Chondrocyte (in vitro differentiated cells): Measurements from ENCODE around the gene ZHX3. TPM values are rescaled to one million over a fixed set of nuclear protein-coding genes. Genes with fewer than 3 reads are reported as not detected.

Experiments
- DNase-seq: peaks from one replicate; pipeline ENCODE4 v3.0.0; 2021; ENCODE audit warnings: mixed read lengths, low spot score
- H3K27ac Mint-ChIP-seq: one replicate; pipeline ENCODE4 v1.8.0; 2021; ENCODE audit warnings: mild to moderate bottlenecking, moderate library complexity, mixed read lengths; ENCODE audit not compliant: unreplicated experiment
- H3K27me3 Mint-ChIP-seq: 2 replicates; pipeline ENCODE4 v1.8.0; 2021; ENCODE audit warnings: low read depth, mixed read lengths
- H3K36me3 Mint-ChIP-seq: 2 replicates; pipeline ENCODE4 v1.8.0; 2021; ENCODE audit warnings: low read depth, mixed read lengths
- H3K4me1 Mint-ChIP-seq: 2 replicates; pipeline ENCODE4 v1.8.0; 2021; ENCODE audit warnings: low read depth, mild to moderate bottlenecking, mixed read lengths
- H3K4me3 Mint-ChIP-seq: one replicate; pipeline ENCODE4 v1.8.0; 2021; ENCODE audit warnings: mild to moderate bottlenecking, moderate library complexity, mixed read lengths; ENCODE audit not compliant: unreplicated experiment
- H3K9me3 Mint-ChIP-seq: 2 replicates; pipeline ENCODE4 v1.8.0; 2021; ENCODE audit warnings: low read depth, mixed read lengths
- total RNA-seq: library from RNA; stranded (reverse); gene quantifications from 3 replicates; pipeline ENCODE4 v1.2.1, GENCODE V29; 2021
- TF ChIP-seq, protein P1 (sequence below): fragments of 200-600 bp; sonication (generic); IDR thresholded peaks from 2 replicates; pipeline ENCODE4 v1.5.0; 2021; ENCODE audit warnings: antibody characterized with exemption, mild to moderate bottlenecking, moderate library complexity

Gene ZHX3
- total RNA-seq, 1 donor from 2014 or later = 52.9 TPM

GRCh38 chr20:41217422-41217821, 100.1 kb downstream of the ZHX3 start:
- TF ChIP-seq, protein P1, sequence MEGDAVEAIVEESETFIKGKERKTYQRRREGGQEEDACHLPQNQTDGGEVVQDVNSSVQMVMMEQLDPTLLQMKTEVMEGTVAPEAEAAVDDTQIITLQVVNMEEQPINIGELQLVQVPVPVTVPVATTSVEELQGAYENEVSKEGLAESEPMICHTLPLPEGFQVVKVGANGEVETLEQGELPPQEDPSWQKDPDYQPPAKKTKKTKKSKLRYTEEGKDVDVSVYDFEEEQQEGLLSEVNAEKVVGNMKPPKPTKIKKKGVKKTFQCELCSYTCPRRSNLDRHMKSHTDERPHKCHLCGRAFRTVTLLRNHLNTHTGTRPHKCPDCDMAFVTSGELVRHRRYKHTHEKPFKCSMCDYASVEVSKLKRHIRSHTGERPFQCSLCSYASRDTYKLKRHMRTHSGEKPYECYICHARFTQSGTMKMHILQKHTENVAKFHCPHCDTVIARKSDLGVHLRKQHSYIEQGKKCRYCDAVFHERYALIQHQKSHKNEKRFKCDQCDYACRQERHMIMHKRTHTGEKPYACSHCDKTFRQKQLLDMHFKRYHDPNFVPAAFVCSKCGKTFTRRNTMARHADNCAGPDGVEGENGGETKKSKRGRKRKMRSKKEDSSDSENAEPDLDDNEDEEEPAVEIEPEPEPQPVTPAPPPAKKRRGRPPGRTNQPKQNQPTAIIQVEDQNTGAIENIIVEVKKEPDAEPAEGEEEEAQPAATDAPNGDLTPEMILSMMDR = no peak
- Mint-ChIP-seq H3K27ac (no peak overlapping the region), H3K27me3 (no peaks in the 10 kb centered on the region), H3K4me3 (no peak overlapping the region), H3K4me1 (peaks cover 35% of the 10 kb centered on the region), H3K9me3 (no peaks in the 10 kb centered on the region), H3K36me3 (peaks cover 1% of the 10 kb centered on the region)
- DNase-seq = no peak

DNA sequence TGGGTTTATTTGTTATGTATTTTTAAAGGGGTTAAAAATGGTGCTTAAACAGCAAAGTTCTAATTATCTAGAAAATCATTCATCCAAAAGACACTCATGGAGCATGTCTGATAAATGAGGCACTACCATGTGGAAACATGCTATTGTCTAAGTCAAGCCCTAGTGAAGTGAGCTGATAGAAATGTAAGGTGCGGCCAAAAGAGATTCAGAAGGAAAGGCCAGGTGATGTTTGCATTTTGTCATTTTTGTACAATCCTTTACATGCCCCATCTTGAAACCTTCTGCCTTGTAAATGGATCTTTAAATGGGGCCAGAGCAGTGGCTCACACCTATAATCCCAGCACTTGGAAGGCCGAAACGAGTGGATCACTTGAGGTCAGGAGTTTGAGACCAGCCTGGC, 102.9 kb downstream of the ZHX3 start:
- TF ChIP-seq, protein P1 = no peak
- no peak for DNase-seq
- H3K4me1 Mint-ChIP-seq = peaks cover 31% of the 10 kb centered on the region
- H3K9me3 Mint-ChIP-seq = no peaks in the 10 kb centered on the region
- no peaks in the 10 kb centered on the region for H3K27me3 Mint-ChIP-seq
- no peaks in the 10 kb centered on the region for H3K36me3 Mint-ChIP-seq
- H3K27ac Mint-ChIP-seq = no peak overlapping the region
- H3K4me3 Mint-ChIP-seq = no peak overlapping the region

GRCh38 chr20:41214202-41214601, 103.3 kb downstream of the ZHX3 start:
- no peaks in the 10 kb centered on the region for H3K36me3 Mint-ChIP-seq
- H3K4me1 Mint-ChIP-seq = peaks cover 30% of the 10 kb centered on the region
- H3K4me3 Mint-ChIP-seq = no peak overlapping the region
- no peak for DNase-seq
- H3K27me3 Mint-ChIP-seq = no peaks in the 10 kb centered on the region
- no peak overlapping the region for H3K27ac Mint-ChIP-seq
- TF ChIP-seq, protein P1 = no peak
- H3K9me3 Mint-ChIP-seq = no peaks in the 10 kb centered on the region

GRCh38 chr20:41213150-41213820, 104.2 kb downstream of the ZHX3 start:
- H3K27ac Mint-ChIP-seq = no peak overlapping the region
- no peaks in the 10 kb centered on the region for H3K9me3 Mint-ChIP-seq
- H3K36me3 Mint-ChIP-seq = no peaks in the 10 kb centered on the region
- H3K4me3 Mint-ChIP-seq = no peak overlapping the region
- H3K4me1 Mint-ChIP-seq = peaks cover 22% of the 10 kb centered on the region
- H3K27me3 Mint-ChIP-seq = no peaks in the 10 kb centered on the region
- TF ChIP-seq, protein P1 = no peak
- DNase-seq = no peak

DNA sequence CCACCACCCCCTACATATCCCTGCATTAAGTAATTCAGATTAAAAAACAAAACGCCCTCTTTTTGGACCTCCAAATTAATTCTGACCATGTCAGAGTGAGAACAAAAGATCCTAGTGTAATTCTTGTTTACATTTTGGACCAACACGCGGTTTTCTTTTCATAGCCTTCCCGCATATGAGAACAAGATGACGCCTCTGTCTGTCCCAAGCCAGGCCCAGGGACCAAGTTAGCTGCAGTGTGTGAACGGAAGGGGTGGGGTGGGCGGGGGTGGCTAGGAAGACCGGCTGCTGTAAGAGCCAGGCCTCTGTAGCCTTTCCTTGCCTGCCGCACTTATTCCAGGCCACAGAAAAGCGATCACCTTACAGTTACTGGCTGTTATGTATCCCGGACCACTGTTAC, 112.2 kb downstream of the ZHX3 start:
- peaks cover under 1% of the 10 kb centered on the region for H3K4me1 Mint-ChIP-seq
- TF ChIP-seq, protein P1 = no peak
- H3K4me3 Mint-ChIP-seq = no peak overlapping the region
- no peak for DNase-seq
- no peaks in the 10 kb centered on the region for H3K27me3 Mint-ChIP-seq
- H3K9me3 Mint-ChIP-seq = peaks cover 5% of the 10 kb centered on the region
- peaks cover 17% of the 10 kb centered on the region for H3K36me3 Mint-ChIP-seq
- no peak overlapping the region for H3K27ac Mint-ChIP-seq
